ENCODE data around the gene FCHSD1.
A peak's percentile ranks its signal among the peaks of the same experiment; 100 is the strongest.

FCHSD1 gene

GRCh38 chr5:141672841-141673813, 21.9 kb upstream of the FCHSD1 start:
- no peak for DNase-seq (ENCODE audit: low read depth)

- no peak for DNase-seq (ENCODE audit: low read depth)
These were observed 21.0 kb upstream of the FCHSD1 start for GRCh38 chr5:141672071-141672840.

GRCh38 chr5:141669520-141669919, 18.3 kb upstream of the FCHSD1 start:
- no peak for DNase-seq (ENCODE audit: low read depth)

- no peak for DNase-seq (ENCODE audit: low read depth)
These were observed 17.5 kb upstream of the FCHSD1 start for GRCh38 chr5:141668601-141669265.

- no peak for DNase-seq (ENCODE audit: low read depth)
These were observed 15.1 kb upstream of the FCHSD1 start for GRCh38 chr5:141665995-141666940.

GRCh38 chr5:141664733-141665461, 13.7 kb upstream of the FCHSD1 start:
- peak; percentile 60 for DNase-seq (ENCODE audit: low read depth)

GRCh38 chr5:141663506-141663905, 12.3 kb upstream of the FCHSD1 start:
- DNase-seq (ENCODE audit: low read depth), result no peak

GRCh38 chr5:141662028-141662427, 10.8 kb upstream of the FCHSD1 start:
- DNase-seq (ENCODE audit: low read depth), result no peak

- DNase-seq (ENCODE audit: low read depth), result no peak
These were observed 6.8 kb upstream of the FCHSD1 start for GRCh38 chr5:141657937-141658545.

GRCh38 chr5:141657404-141657803, 6.2 kb upstream of the FCHSD1 start:
- no peak for DNase-seq (ENCODE audit: low read depth)

GRCh38 chr5:141656396-141656795, 5.2 kb upstream of the FCHSD1 start:
- DNase-seq (ENCODE audit: low read depth), result no peak

GRCh38 chr5:141655020-141655419, 3.8 kb upstream of the FCHSD1 start:
- no peak for DNase-seq (ENCODE audit: low read depth)

- DNase-seq (ENCODE audit: low read depth), result no peak
These were observed 3.1 kb upstream of the FCHSD1 start for GRCh38 chr5:141654298-141654697.

- DNase-seq (ENCODE audit: low read depth), result no peak
These were observed 499 bp upstream of the FCHSD1 start for GRCh38 chr5:141651728-141652105.

- DNase-seq (ENCODE audit: low read depth), result no peak
These were observed 1.2 kb downstream of the FCHSD1 start for GRCh38 chr5:141649972-141650371.

GRCh38 chr5:141649056-141649688, 2.0 kb downstream of the FCHSD1 start:
- DNase-seq (ENCODE audit: low read depth), result no peak

- DNase-seq (ENCODE audit: low read depth), result no peak
These were observed 3.4 kb downstream of the FCHSD1 start for GRCh38 chr5:141647851-141648250.

- DNase-seq (ENCODE audit: low read depth), result no peak
These were observed 4.0 kb downstream of the FCHSD1 start for GRCh38 chr5:141647242-141647641.

- DNase-seq (ENCODE audit: low read depth), result no peak
These were observed 5.2 kb downstream of the FCHSD1 start for GRCh38 chr5:141646026-141646425.

Data from activated T-helper 1 cell treated with Interleukin-2 at 50 U/mL for 16 hours (primary cell).